Right lobe of liver (tissue), 6 donors: ENCODE results near the gene DVL3. TPM values are rescaled to one million over a fixed set of nuclear protein-coding genes. Genes with fewer than 3 reads are reported as not detected.
A peak's percentile ranks its signal among the peaks of the same experiment; 100 is the strongest.

Experiments used
- ATAC-seq, 4 donors: fragments of 200-7000 bp; cut with Tn5 transposase; one replicate each; pipeline ENCODE4 v1.9.1; 2020; ENCODE audit warnings: mild to moderate bottlenecking in 4 of 4, moderate library complexity in 4 of 4
- DNase-seq, 3 donors: peaks; one replicate each; pipeline ENCODE4 v3.0.0-alpha.2; 2020
- H3K27ac ChIP-seq, 3 donors: fragments of 200-600 bp; one replicate each; pipeline ENCODE4 v1.8.0; 2022
- H3K27me3 ChIP-seq, 2 donors: fragments of 200-600 bp; one replicate each; pipeline ENCODE4 v1.8.0; 2022
- H3K36me3 ChIP-seq, 4 donors: fragments of 200-600 bp; sonication (generic) in 1 of 4; one replicate each; pipeline versions ENCODE4 v1.5.1 to v1.8.0; 2017 to 2022; ENCODE audit warnings: control low read depth in 1 of 4
- H3K4me1 ChIP-seq, 4 donors: fragments of 200-600 bp; sonication (generic) in 1 of 4; one replicate each; pipeline versions ENCODE4 v1.5.1 to v1.8.0; 2017 to 2022; ENCODE audit warnings: control low read depth in 1 of 4
- H3K4me3 ChIP-seq, 3 donors: fragments of 200-600 bp; one replicate each; pipeline ENCODE4 v1.8.0; 2022
- H3K9me3 ChIP-seq, 4 donors: fragments of 200-600 bp; sonication (generic) in 1 of 4; one replicate each; pipeline versions ENCODE4 v1.5.1 to v1.8.0; 2017 to 2022; ENCODE audit warnings: control low read depth in 1 of 4
- CTCF ChIP-seq, 4 donors: fragments of 200-600 bp in 3 of 4; fragments of 450-650 bp in 1 of 4; IDR thresholded peaks; one replicate each; pipeline versions ENCODE4 v1.5.1 to v1.8.0; 2016 to 2022; ENCODE audit warnings: antibody characterized with exemption in 4 of 4, mild to moderate bottlenecking in 2 of 4
- POLR2A ChIP-seq: fragments of 450-650 bp; IDR thresholded peaks from one replicate; pipeline ENCODE4 v1.6.1; 2017; ENCODE audit warnings: antibody characterized with exemption, mild to moderate bottlenecking
- WGBS: methylation state at CpG from one replicate; pipeline ENCODE4 v1.1.6; 2018; ENCODE audit warnings: low coverage, low lambda C conversion rate; ENCODE audit not compliant: insufficient coverage; ENCODE audit errors: missing lambda C conversion rate; 5-methylcytosine and 5-hydroxymethylcytosine counted together
- intact Hi-C, 2 donors: fragments of 100-400 bp; cut with DNase I; formaldehyde crosslinking; loops; one replicate each; pipeline versions ENCODE4 v1.11.2 to v1.14.1; 2022
- total RNA-seq, 6 experiments: library from RNA; depleted of rRNA in 2 of 6; stranded (reverse); fragments of >200 nt in 2 of 6; fragmentation: NEBNext Ultra II Directional in 3 of 6; extraction: Animal tissue kit (Norgen Biotek cat#: 25700) in 3 of 6; gene quantifications; one replicate each; pipeline versions ENCODE4 v1.1.0 to v1.2.4, GENCODE V29; 2016 to 2023
- donor health status: DM: no; HTN: yes; CAD: no.
- donor health status: DM: no; HTN: no; CAD: no.
- donor health status: DM: no; HTN: no; CAD: no.
- donor health status: DM: no; HTN: yes; CAD: no.
- donor health status: DM: no; HTN: yes; CAD: no.

Gene DVL3
- total RNA-seq, 6 experiments from 2014 or later: 18.9 to 28.1 (median 21.8) TPM

GRCh38 chr3:184189421-184189820, 34.2 kb downstream of the DVL3 start:
- no peak overlapping the region for H3K4me3 ChIP-seq
- no peaks in the 10 kb centered on the region for H3K27me3 ChIP-seq
- TF ChIP-seq CTCF (IDR thresholded peaks at IDR 0.05) (no peak), POLR2A (no peak)
- peaks cover 12 to 65% (median 36%) of the 10 kb centered on the region in 4 donors for H3K36me3 ChIP-seq
- H3K27ac ChIP-seq: no peak overlapping the region
- H3K4me1 ChIP-seq: peaks cover 0 to 15% (median 0%) of the 10 kb centered on the region in 4 donors
- no peak for ATAC-seq
- DNase-seq: no peak
- no peaks in the 10 kb centered on the region for H3K9me3 ChIP-seq
- intact Hi-C loops: no loop called here
- WGBS: no CpG with 5 or more reads among the region's 13 CpGs

GRCh38 chr3:184192889-184193288, 37.7 kb downstream of the DVL3 start:
- no peak for DNase-seq
- Histone ChIP-seq H3K27me3 (no peaks in the 10 kb centered on the region), H3K4me3 (no peak overlapping the region), H3K27ac (no peak overlapping the region), H3K4me1 (no peaks in the 10 kb centered on the region), H3K36me3 (peaks cover 12 to 74% (median 36%) of the 10 kb centered on the region in 4 donors), H3K9me3 (no peaks in the 10 kb centered on the region)
- intact Hi-C loops: no loop called here
- no peak for TF ChIP-seq CTCF (IDR thresholded peaks at IDR 0.05)
- TF ChIP-seq POLR2A: no peak
- no peak for ATAC-seq
- 100% methylated on average over 1 of the region's 10 CpGs for WGBS

- H3K27ac ChIP-seq: no peak overlapping the region
- DNase-seq (no peak), ATAC-seq (no peak)
- intact Hi-C loops: no loop called here
- no peaks in the 10 kb centered on the region for H3K4me1 ChIP-seq
- H3K4me3 ChIP-seq: no peak overlapping the region
- no peaks in the 10 kb centered on the region for H3K27me3 ChIP-seq
- 61% methylated on average over 5 of the region's 9 CpGs for WGBS
- no peaks in the 10 kb centered on the region for H3K9me3 ChIP-seq
- TF ChIP-seq CTCF (IDR thresholded peaks at IDR 0.05): no peak
- no peak for TF ChIP-seq POLR2A
- H3K36me3 ChIP-seq: peaks cover 12 to 63% (median 33%) of the 10 kb centered on the region in 4 donors
These were observed 38.9 kb downstream of the DVL3 start for GRCh38 chr3:184193991-184194539.

GRCh38 chr3:184196536-184196935, 41.4 kb downstream of the DVL3 start:
- TF ChIP-seq CTCF (IDR thresholded peaks at IDR 0.05): no peak
- TF ChIP-seq POLR2A: no peak
- DNase-seq: no peak
- H3K4me3 ChIP-seq: no peak overlapping the region
- H3K27me3 ChIP-seq: no peaks in the 10 kb centered on the region
- H3K9me3 ChIP-seq: no peaks in the 10 kb centered on the region
- H3K36me3 ChIP-seq: peaks cover 7 to 38% (median 16%) of the 10 kb centered on the region in 4 donors
- intact Hi-C loops: no loop called here
- H3K4me1 ChIP-seq: no peaks in the 10 kb centered on the region
- peak in 1 of 4 donors; percentile 30 for ATAC-seq
- WGBS: 80% methylated on average over 1 of the region's 6 CpGs
- H3K27ac ChIP-seq: no peak overlapping the region

DNA sequence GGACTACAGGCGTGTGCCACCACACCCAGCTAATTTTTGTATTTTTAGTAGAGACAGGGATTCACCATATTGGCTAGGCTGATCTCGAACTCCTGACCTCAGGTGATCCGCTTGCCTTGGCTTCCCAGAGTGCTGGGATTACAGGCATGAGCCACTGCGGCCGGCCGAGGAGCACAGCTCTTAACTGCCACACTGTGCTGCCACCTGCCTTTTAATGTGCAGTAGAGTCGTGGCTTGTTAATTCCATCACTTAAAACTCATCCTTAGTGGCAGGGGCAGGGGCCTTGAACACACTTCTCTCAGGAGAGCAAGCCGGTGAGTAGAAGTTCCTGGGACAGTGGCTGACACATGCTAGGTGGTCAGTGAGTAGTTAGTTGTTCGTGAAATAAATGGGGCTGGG, 43.3 kb downstream of the DVL3 start:
- Histone ChIP-seq H3K9me3 (no peaks in the 10 kb centered on the region), H3K36me3 (peaks cover 0 to 18% (median 4%) of the 10 kb centered on the region in 4 donors), H3K27me3 (no peaks in the 10 kb centered on the region), H3K4me1 (no peaks in the 10 kb centered on the region), H3K27ac (no peak overlapping the region), H3K4me3 (no peak overlapping the region)
- no peak for TF ChIP-seq POLR2A
- ATAC-seq (peak in 1 of 4 donors; percentile 7), DNase-seq (no peak)
- WGBS: 78% methylated on average over 6 of the region's 9 CpGs
- intact Hi-C loops: no loop called here
